ENCODE measurements around the gene AMPH. TPM values are rescaled to one million over a fixed set of nuclear protein-coding genes. Genes with fewer than 3 reads are reported as not detected.

AMPH gene
- 1.3 and 2.3 TPM in 2 replicates for total RNA-seq (2014; rRNA removed; shearing (Covaris generic))
- polyA plus RNA-seq (2015; cell fraction: cytosol; rRNA removed) = 0.16 and 0.58 TPM in 2 replicates
- 0.37 and 0.46 TPM in 2 replicates for polyA plus RNA-seq (2015; cell fraction: nucleus; rRNA removed)

- no peak for DNase-seq (ENCODE audit: low read depth)
Observed at GRCh38 chr7:38630720-38631673, at the start of gene AMPH. Gene AMPH (minus strand): TSS chr7:38631373. CDS start chr7:38631351, 22 bp downstream.

GRCh38 chr7:38679419-38679818, 48.2 kb upstream of the AMPH start:
- no peak for DNase-seq (ENCODE audit: low read depth)

DNA sequence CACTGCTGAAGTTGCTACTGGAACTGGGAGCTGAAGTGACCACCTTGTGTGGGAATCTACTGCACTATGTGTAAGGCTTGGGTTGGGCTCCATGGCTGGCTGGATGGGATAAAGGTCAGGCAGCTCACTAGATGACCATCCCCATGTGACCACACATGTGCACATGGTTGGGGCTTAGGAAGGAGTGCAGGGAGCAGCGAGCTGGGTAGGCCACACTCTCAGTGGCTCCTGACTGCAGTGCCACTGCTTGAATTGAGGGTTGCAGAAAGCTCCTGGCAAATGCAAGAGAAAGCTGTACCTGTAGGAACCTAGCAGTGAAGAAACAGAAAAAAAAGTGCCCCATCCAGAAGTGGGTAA, 47.5 kb upstream of the AMPH start:
- DNase-seq (ENCODE audit: low read depth) = no peak

- DNase-seq (ENCODE audit: low read depth) = no peak
Observed at GRCh38 chr7:38677981-38678697, 47.0 kb upstream of the AMPH start.

- no peak for DNase-seq (ENCODE audit: low read depth)
Observed at GRCh38 chr7:38675494-38676106, 44.4 kb upstream of the AMPH start.

DNA sequence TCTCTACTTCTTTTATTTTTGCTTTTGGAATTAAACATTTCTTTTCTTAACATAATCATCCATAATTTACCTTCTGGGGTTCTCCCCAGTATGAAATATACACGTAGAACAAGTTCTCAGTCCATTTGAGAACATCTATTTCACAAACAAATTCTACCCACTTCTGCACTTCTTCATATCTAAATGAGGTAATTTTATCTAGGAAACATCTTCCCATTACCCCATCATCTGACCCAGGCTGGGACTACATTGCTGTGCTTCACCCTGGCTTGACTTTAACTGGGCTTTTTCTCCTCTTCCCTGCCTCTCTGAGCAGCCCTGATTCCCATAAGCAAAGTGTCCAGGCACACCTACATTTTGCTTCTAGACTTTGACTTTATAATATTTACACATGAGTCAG, 43.3 kb upstream of the AMPH start:
- DNase-seq (ENCODE audit: low read depth) = no peak

- peak; percentile 88 for DNase-seq (ENCODE audit: low read depth)
Observed at GRCh38 chr7:38673795-38674194, 42.6 kb upstream of the AMPH start.

GRCh38 chr7:38671911-38672905, 41.0 kb upstream of the AMPH start:
- DNase-seq (ENCODE audit: low read depth) = no peak

- no peak for DNase-seq (ENCODE audit: low read depth)
Observed at GRCh38 chr7:38669965-38670520, 38.9 kb upstream of the AMPH start.

DNA sequence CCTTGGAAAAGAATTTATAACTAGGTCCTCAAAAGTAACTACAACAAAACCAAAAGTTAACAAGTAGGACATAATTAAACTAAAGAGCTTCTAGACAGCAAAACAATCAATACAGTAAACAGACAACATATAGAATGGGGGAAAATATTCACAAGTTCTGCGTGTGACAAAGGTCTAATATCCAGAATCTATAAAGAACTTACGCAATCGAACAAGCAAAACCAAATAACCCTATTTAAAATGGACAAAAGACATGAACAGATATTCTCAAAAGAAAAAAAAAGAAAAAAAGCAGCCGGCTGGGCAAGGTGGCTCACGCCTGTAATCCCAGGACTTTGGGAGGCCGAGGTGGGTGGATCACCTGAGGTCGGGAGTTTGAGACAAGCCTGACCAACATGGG, 33.8 kb upstream of the AMPH start:
- DNase-seq (ENCODE audit: low read depth) = no peak

- DNase-seq (ENCODE audit: low read depth) = peak; percentile 30
Observed at GRCh38 chr7:38660427-38661099, 29.4 kb upstream of the AMPH start.

DNA sequence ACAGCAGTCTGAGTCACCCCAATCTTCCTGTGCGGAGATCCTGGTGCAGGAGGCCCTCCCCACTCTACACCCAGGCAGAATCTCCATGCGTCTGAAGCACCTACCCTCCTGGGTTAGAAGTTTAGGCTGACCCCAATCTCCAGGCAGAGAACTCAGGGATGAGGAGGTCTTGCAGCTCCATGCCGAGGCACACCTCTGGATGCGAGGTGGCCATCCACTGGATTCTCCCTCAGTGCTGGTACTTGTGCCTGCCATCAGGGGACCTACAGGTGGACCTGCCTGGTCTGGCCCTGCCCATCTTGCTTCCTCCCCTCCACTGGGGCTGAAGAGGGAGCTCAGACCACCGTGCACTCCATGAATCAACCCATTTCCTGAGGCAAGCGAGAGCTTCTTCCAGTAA, 28.8 kb upstream of the AMPH start:
- no peak for DNase-seq (ENCODE audit: low read depth)

- peak; percentile 50 for DNase-seq (ENCODE audit: low read depth)
Observed at GRCh38 chr7:38658921-38659320, 27.7 kb upstream of the AMPH start.

DNA sequence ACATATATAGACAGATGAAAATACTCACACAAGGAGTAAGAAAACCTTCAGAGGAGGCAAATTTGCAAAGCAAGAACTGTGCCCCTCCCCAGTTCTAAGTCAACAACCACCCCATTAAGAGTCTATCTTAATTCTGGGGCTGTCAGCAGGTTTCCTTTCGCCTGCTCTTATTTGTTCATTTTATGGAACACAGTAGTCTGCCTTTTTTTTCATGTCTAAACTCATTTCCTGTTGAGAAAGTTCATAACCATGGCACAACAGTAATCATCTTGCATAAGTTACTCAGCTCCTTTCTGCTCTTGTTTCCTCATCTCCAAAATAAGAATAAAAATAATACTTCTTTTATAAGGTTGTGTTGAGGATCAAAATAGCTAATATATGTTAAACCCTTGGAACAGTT, 25.8 kb upstream of the AMPH start:
- no peak for DNase-seq (ENCODE audit: low read depth)

GRCh38 chr7:38655833-38656774, 24.9 kb upstream of the AMPH start:
- no peak for DNase-seq (ENCODE audit: low read depth)

GRCh38 chr7:38637957-38638356, 6.8 kb upstream of the AMPH start:
- DNase-seq (ENCODE audit: low read depth) = no peak

GRCh38 chr7:38632411-38632810, 1.2 kb upstream of the AMPH start:
- no peak for DNase-seq (ENCODE audit: low read depth)

- DNase-seq (ENCODE audit: low read depth) = no peak
Observed at GRCh38 chr7:38629651-38630510, 1.3 kb downstream of the AMPH start.
